H1 (cell line): Measurements from ENCODE around the gene GPC6. TPM values are rescaled to one million over a fixed set of nuclear protein-coding genes. Genes with fewer than 3 reads are reported as not detected.

Experiments used
- CTCF ChIA-PET: fragments of 300-600 bp; sonication (Branson Sonifier 250); formaldehyde crosslinking; loops from one replicate; lab custom pipeline; 2021; ENCODE audit not compliant: partially characterized antibody; lab: Charles Lee
- POLR2A ChIA-PET: fragments of 300-600 bp; sonication (Branson Sonifier 250); formaldehyde crosslinking; loops from one replicate; lab custom pipeline; 2021; ENCODE audit warnings: inconsistent platforms; ENCODE audit not compliant: partially characterized antibody; lab: Charles Lee
- DNase-seq, 2 experiments: peaks; one replicate each; pipeline versions ENCODE4 v3.0.0 to v3.0.0-alpha.2; 2010 to 2022; ENCODE audit warnings: low spot score in 2 of 2, low read depth in 1 of 2, mixed read lengths in 1 of 2
- FAIRE-seq: peaks from 2 replicates; lab custom pipeline; 2011; peaks lifted over from hg19 to GRCh38; lab: Jason Lieb, UNC
- H2AFZ ChIP-seq: 2 replicates; pipeline ENCODE4 v1.8.1; 2012; ENCODE audit warnings: low read length, inconsistent platforms
- H2AK5ac ChIP-seq: 2 replicates; pipeline ENCODE4 v1.6.1; 2013; ENCODE audit warnings: low read depth, low read length
- H2BK120ac ChIP-seq: replicated peaks from 2 replicates; pipeline ENCODE3; 2013; ENCODE audit warnings: low read depth, low read length, inconsistent platforms
- H2BK12ac ChIP-seq: 2 replicates; pipeline ENCODE4 v1.6.1; 2013; ENCODE audit warnings: low read depth, low read length
- H2BK15ac ChIP-seq: 2 replicates; pipeline ENCODE4 v1.6.1; 2013; ENCODE audit warnings: low read length
- H2BK20ac ChIP-seq: 2 replicates; pipeline ENCODE4 v1.6.1; 2013; ENCODE audit warnings: low read length
- H2BK5ac ChIP-seq: 2 replicates; pipeline ENCODE4 v1.6.1; 2013; ENCODE audit warnings: low read depth, low read length
- H3K14ac ChIP-seq: 2 replicates; pipeline ENCODE4 v1.6.1; 2013; ENCODE audit warnings: inconsistent platforms; ENCODE audit not compliant: insufficient read length
- H3K18ac ChIP-seq: 2 replicates; pipeline ENCODE4 v1.6.1; 2013; ENCODE audit warnings: low read length; ENCODE audit errors: extremely low read depth
- H3K23ac ChIP-seq: 2 replicates; pipeline ENCODE4 v1.6.1; 2013; ENCODE audit warnings: inconsistent platforms; ENCODE audit not compliant: insufficient read length
- H3K23me2 ChIP-seq: 2 replicates; pipeline ENCODE4 v1.6.1; 2013; ENCODE audit warnings: low read depth, low read length
- H3K27ac ChIP-seq: 2 replicates; pipeline ENCODE4 v1.6.1; 2011; ENCODE audit warnings: low read depth, low read length, inconsistent platforms
- H3K27me3 ChIP-seq, 4 experiments: replicated peaks in 1 of 4; 1 replicate in 1 of 4; 2 replicates in 3 of 4; pipeline versions ENCODE4 v1.6.1 to v1.8.1; 2011 to 2013; ENCODE audit warnings: low read length in 3 of 4, mild to moderate bottlenecking in 3 of 4, inconsistent platforms in 2 of 4, mixed read lengths in 2 of 4, moderate library complexity in 1 of 4; ENCODE audit not compliant: control insufficient read depth in 3 of 4, insufficient read depth in 3 of 4; ENCODE audit errors: extremely low read depth in 1 of 4
- H3K36me3 ChIP-seq, 4 experiments: 2 replicates each; pipeline versions ENCODE4 v1.6.1 to v1.8.1; 2011 to 2013; ENCODE audit warnings: mild to moderate bottlenecking in 4 of 4, low read length in 3 of 4, moderate library complexity in 2 of 4, control low read depth in 1 of 4, inconsistent platforms in 1 of 4; ENCODE audit not compliant: insufficient read depth in 4 of 4, control insufficient read depth in 2 of 4
- H3K4ac ChIP-seq: replicated peaks from 2 replicates; pipeline ENCODE3; 2013; ENCODE audit warnings: low read length, low read depth, mixed read lengths, inconsistent platforms; ENCODE audit not compliant: insufficient read length
- H3K4me1 ChIP-seq, 4 experiments: replicated peaks in 1 of 4; 1 replicate in 1 of 4; 2 replicates in 3 of 4; pipeline versions ENCODE4 v1.6.1 to v1.8.1; 2011 to 2013; ENCODE audit warnings: low read length in 3 of 4, inconsistent platforms in 2 of 4, mixed read lengths in 1 of 4; ENCODE audit not compliant: insufficient read depth in 4 of 4, control insufficient read depth in 3 of 4
- H3K4me2 ChIP-seq, 2 experiments: 2 replicates each; pipeline versions ENCODE4 v1.6.1 to v1.8.1; 2011 to 2013; ENCODE audit warnings: low read depth in 2 of 2, low read length in 2 of 2, control low read depth in 1 of 2, inconsistent platforms in 1 of 2, mild to moderate bottlenecking in 1 of 2; ENCODE audit not compliant: insufficient read depth in 1 of 2
- H3K4me3 ChIP-seq, 4 experiments: fragments of 200-600, 300-600 bp in 1 of 4; sonication (generic), shearing (Covaris generic), sonication (Bioruptor Twin) in 1 of 4; 2 replicates each; pipeline versions ENCODE4 v1.5.1 to v1.8.1; 2011 to 2016; ENCODE audit warnings: low read length in 4 of 4, low read depth in 3 of 4, control low read depth in 2 of 4, inconsistent platforms in 2 of 4, mild to moderate bottlenecking in 2 of 4, mixed read lengths in 1 of 4, moderate library complexity in 1 of 4; ENCODE audit not compliant: insufficient read depth in 2 of 4; ENCODE audit errors: extremely low read depth in 1 of 4
- H3K56ac ChIP-seq: replicated peaks from 2 replicates; pipeline ENCODE3; 2013; ENCODE audit warnings: low read depth, mild to moderate bottlenecking, mixed read lengths, low read length, inconsistent platforms; ENCODE audit not compliant: insufficient read length
- H3K79me1 ChIP-seq: 2 replicates; pipeline ENCODE4 v1.6.1; 2013; ENCODE audit warnings: low read depth, low read length, control low read depth
- H3K79me2 ChIP-seq, 2 experiments: 2 replicates each; pipeline versions ENCODE4 v1.6.1 to v1.8.1; 2012 to 2013; ENCODE audit warnings: low read length in 2 of 2, mild to moderate bottlenecking in 2 of 2, inconsistent platforms in 1 of 2; ENCODE audit not compliant: insufficient read depth in 2 of 2, control insufficient read depth in 1 of 2
- H3K9ac ChIP-seq, 4 experiments: replicated peaks in 1 of 4; 1 replicate in 1 of 4; 2 replicates in 3 of 4; pipeline versions ENCODE4 v1.6.1 to v1.8.1; 2011 to 2013; ENCODE audit warnings: low read depth in 3 of 4, low read length in 3 of 4, control low read depth in 2 of 4, mild to moderate bottlenecking in 2 of 4, moderate library complexity in 2 of 4, inconsistent platforms in 1 of 4; ENCODE audit errors: extremely low read depth in 1 of 4
- H3K9me3 ChIP-seq, 2 experiments: 2 replicates each; pipeline versions ENCODE4 v1.6.1 to v1.8.1; 2012 to 2013; ENCODE audit warnings: mild to moderate bottlenecking in 2 of 2, moderate library complexity in 2 of 2, control low read depth in 1 of 2, inconsistent platforms in 1 of 2, low read depth in 1 of 2, low read length in 1 of 2, mixed read lengths in 1 of 2; ENCODE audit not compliant: insufficient read depth in 2 of 2
- H4K20me1 ChIP-seq, 2 experiments: replicated peaks in 1 of 2; 2 replicates each; pipeline versions ENCODE3 to v1.8.1; 2011 to 2013; ENCODE audit warnings: inconsistent platforms in 2 of 2, low read length in 2 of 2, mild to moderate bottlenecking in 1 of 2; ENCODE audit not compliant: insufficient read depth in 2 of 2, control insufficient read depth in 1 of 2
- H4K5ac ChIP-seq: 2 replicates; pipeline ENCODE4 v1.6.1; 2013; ENCODE audit warnings: low read length, low read depth, mixed read lengths, inconsistent platforms; ENCODE audit not compliant: insufficient read length
- H4K8ac ChIP-seq: 2 replicates; pipeline ENCODE4 v1.8.0; 2013; ENCODE audit warnings: mild to moderate bottlenecking, moderate library complexity, low read length, inconsistent platforms; ENCODE audit not compliant: insufficient read depth; ENCODE audit errors: extremely low read depth
- H4K91ac ChIP-seq: replicated peaks from 2 replicates; pipeline ENCODE3; 2013; ENCODE audit warnings: low read length, mixed read lengths, inconsistent platforms; ENCODE audit not compliant: insufficient read length
- CEBPB ChIP-seq: IDR thresholded peaks from 2 replicates; pipeline ENCODE4 v1.6.1; 2012; ENCODE audit warnings: low read depth, low read length
- KDM4A ChIP-seq: IDR thresholded peaks from one replicate; pipeline ENCODE4 v1.7.1; 2012; ENCODE audit warnings: low read depth, mild to moderate bottlenecking, moderate library complexity, low read length, inconsistent platforms; ENCODE audit not compliant: severe bottlenecking
- SUZ12 ChIP-seq: fragments of 200-600 bp; sonication (generic); IDR thresholded peaks from 2 replicates; pipeline ENCODE4 v1.6.1; 2012; ENCODE audit warnings: mild to moderate bottlenecking, inconsistent platforms, low read length, moderate library complexity, mixed read lengths
- ZNF274 ChIP-seq: IDR thresholded peaks from 2 replicates; pipeline ENCODE4 v1.7.0; 2012; ENCODE audit warnings: low read length, borderline replicate concordance; ENCODE audit errors: extremely low read depth
- polyA plus RNA-seq, 7 experiments: library from polyadenylated mRNA; depleted of rRNA in 3 of 7; stranded (reverse) in 5 of 7; unstranded in 2 of 7; fragments of >200 nt in 5 of 7; fragments of 200-250 nt in 2 of 7; gene quantifications; 1 replicate in 5 of 7; 2 replicates in 1 of 7; 4 replicates in 1 of 7; pipeline versions ENCODE4 v1.2.1 to v1.2.3, GENCODE V29; 2011 to 2013; ENCODE audit warnings: missing spikeins in 2 of 7, mixed read lengths in 2 of 7
- total RNA-seq: library from RNA; stranded (reverse); fragmentation: NEBNext Ultra II Directional; extraction: Animal tissue kit (Norgen Biotek cat#: 25700); gene quantifications from 2 replicates; pipeline ENCODE4 v1.2.1, GENCODE V29; 2021

The GPC6 gene
- total and polyA plus RNA-seq, 2 of the 8 experiments (the other 6 are each of a cell fraction or from before 2014, with no cell fraction given) = 5.4 to 12.0 TPM

DNA sequence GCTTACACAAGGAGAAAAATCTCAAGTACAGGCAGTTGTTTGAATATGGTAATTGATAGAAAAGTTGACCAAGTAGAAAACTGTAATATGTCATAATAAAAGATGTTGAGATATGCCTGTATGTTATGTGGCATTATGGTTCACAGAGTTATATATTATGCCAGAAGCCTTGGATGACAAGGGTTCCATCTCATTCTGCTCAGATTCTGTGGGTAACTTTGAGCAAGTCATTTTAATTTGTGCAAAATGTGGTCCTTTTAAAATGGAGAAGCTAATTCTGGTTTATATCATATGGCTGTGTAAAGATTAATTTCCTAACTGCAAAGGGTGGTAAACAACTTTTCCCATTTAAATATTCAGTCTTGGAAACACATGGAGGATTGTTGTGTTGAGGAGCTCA, 180.9 kb downstream of the GPC6 start:
- Histone ChIP-seq H3K4me3 (no peak overlapping the region), H3K27ac (no peak overlapping the region), H3K14ac (no peak overlapping the region), H3K27me3 (no peaks in the 10 kb centered on the region), H2BK20ac (no peak overlapping the region), H4K5ac (no peak overlapping the region), H3K23ac (no peak overlapping the region)
- TF ChIP-seq KDM4A (no peak), CEBPB (no peak), ZNF274 (no peak), SUZ12 (no peak)
- TF ChIP-seq, all 59 proteins: peak for 0
- Histone ChIP-seq H2BK5ac (no peak overlapping the region), H3K4me1 (no peaks in the 10 kb centered on the region), H3K4me2 (no peak overlapping the region), H2AK5ac (no peak overlapping the region), H2AFZ (no peak overlapping the region), H3K9ac (no peak overlapping the region), H2BK120ac (no peak overlapping the region), H3K4ac (no peak overlapping the region), H3K36me3 (no peaks in the 10 kb centered on the region), H3K18ac (no peak overlapping the region), H4K20me1 (no peaks in the 10 kb centered on the region), H4K8ac (no peak overlapping the region), H4K91ac (no peak overlapping the region), H2BK15ac (no peak overlapping the region), H3K9me3 (no peaks in the 10 kb centered on the region), H3K79me1 (no peaks in the 10 kb centered on the region; the same call in 1 of the 2 replicates), H2BK12ac (no peak overlapping the region), H3K56ac (no peak overlapping the region), H3K23me2 (no peaks in the 10 kb centered on the region), H3K79me2 (no peaks in the 10 kb centered on the region)
- DNase-seq (no peak), FAIRE-seq (no peak)
- ChIA-PET CTCF (interaction anchor here (0.8 kb wide), 1 partner anchor 163 kb away, joined by 3 read pairs; no protein-coding TSS in a partner anchor), POLR2A (no interaction called here)
